ENCODE results near the gene FGF19.

FGF19 gene

GRCh38 chr11:69716891-69717747, 13.3 kb upstream of the FGF19 start:
- no peak for DNase-seq (ENCODE audit: low spot score)

DNA sequence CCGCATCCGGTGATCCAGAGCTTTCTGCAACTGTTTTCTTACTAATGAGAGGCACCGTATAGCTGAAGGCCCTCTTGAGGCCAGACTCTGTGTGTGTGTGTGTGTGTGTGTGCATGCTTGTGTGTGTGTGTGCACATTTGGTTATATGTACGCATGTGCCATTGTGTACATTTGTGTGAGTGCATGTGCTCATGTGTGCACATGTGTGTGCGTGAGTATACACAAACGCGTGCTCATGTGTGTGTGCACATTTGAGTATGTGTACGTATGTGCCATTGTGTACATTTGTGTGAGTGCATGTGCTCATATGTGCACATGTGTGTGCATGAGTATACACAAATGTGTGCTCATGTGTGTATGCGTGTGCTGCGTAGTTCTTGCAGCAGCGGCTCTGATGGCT, 12.3 kb upstream of the FGF19 start:
- no peak for DNase-seq (ENCODE audit: low spot score)

- DNase-seq (ENCODE audit: low spot score), result no peak
Measured at GRCh38 chr11:69715446-69715845, 11.6 kb upstream of the FGF19 start.

- no peak for DNase-seq (ENCODE audit: low spot score)
Measured at GRCh38 chr11:69711822-69712801, 8.3 kb upstream of the FGF19 start.

- DNase-seq (ENCODE audit: low spot score), result no peak
Measured at GRCh38 chr11:69708736-69709401, 5.0 kb upstream of the FGF19 start.

- no peak for DNase-seq (ENCODE audit: low spot score)
Measured at GRCh38 chr11:69707176-69707575, 3.4 kb upstream of the FGF19 start.

DNA sequence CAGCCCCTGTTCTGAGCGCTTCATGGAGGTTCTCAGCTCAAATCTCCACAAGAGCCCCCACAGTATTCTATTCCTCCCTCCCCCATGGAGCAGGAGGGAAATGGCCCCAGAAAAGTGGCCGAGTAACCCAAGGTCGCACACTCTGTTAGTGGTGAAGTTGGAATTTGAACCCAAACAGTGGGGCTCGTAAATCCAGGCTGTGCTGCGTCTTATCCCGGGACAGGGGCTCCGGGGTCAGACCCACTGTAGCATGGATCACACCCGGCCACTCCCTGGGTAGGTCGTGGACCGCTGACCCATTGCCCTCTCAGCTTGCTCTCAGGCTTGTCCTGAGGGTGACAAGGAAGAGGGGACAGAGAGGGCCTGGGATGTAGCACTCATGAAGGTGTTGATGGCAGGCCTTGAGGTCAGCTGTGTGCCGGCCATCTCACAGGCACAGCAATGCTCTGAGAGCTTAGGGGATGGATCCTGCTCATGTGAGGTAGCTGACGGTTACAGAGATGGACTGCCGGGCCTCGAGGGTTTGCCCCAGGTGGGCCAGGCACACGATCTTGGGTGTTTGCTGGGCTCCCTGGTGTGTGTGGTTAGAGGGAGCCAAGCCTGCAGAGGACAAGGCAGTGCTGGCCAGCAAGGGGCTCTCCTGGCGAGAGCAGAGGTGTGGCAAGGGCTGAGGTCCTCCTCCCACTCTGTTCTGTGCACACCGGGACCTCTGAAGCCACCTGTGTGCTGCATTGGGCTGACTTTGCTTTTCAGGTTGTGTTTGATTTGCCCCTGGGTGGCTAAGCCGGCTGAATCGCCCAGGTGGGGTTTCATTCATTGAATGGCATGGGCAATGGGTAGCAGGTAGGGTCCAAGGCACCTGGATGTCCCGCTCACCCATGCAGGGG, 2.3 kb upstream of the FGF19 start:
- no peak for DNase-seq (ENCODE audit: low spot score)

DNA sequence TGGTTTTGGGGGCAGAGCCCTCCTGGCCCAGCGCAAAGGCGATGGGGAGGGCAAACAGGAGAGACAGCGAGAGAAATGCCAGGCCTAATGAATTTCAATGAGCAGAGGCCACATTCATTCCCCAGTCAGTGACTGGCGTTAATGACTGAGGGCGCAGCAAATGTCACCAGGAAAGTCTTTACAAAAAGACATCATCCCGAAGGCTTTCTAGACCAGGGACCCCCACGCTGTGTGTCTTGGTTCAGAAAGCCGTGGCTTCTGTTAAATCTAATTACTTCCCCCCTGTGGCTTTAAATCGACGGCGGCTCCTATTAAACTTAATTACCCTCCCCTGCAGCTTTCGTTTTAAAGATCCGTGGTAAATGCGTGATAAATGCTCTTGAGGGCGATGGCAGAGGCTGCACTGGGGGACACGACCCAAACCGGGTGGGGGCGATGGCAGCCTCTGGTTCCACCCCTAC, 1.6 kb upstream of the FGF19 start:
- no peak for DNase-seq (ENCODE audit: low spot score)

DNA sequence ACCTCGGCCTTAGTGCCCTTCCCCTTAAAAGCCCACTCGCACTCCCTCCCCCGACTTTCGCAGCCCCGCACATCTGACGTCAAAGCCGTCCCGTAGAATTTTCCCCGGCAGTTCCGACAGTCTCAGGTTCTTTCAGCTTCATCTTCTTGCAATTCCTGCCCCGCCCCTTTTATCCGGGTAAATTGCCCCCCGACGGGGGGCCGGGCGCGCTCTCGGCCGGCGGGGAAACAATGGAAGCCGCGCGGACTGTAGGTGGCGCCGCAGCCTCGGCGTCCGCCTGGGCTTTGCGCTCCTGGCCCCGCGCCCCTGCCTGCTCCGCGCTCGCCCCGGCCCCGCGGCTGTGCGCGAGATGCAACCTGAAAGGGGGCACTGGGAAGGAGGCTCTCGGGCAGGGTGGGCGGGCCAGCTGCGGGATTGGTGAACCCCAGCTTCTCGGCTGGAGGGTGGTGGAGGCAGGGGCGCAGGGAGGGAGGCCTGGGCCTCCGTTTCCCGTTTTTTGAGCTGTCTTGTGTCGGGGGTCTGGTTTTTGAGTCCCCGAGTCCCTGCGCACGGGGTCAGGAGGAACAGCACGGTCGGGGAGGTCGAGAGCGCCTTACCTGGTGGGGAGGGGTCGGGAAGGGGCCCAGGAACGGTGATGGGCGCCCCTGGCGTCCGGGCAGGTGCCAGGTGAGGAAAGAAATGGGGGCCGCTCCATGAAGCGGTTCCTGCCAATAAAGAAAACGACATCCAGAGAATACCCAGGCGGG, 859 bp upstream of the FGF19 start:
- DNase-seq (ENCODE audit: low spot score), result no peak

DNA sequence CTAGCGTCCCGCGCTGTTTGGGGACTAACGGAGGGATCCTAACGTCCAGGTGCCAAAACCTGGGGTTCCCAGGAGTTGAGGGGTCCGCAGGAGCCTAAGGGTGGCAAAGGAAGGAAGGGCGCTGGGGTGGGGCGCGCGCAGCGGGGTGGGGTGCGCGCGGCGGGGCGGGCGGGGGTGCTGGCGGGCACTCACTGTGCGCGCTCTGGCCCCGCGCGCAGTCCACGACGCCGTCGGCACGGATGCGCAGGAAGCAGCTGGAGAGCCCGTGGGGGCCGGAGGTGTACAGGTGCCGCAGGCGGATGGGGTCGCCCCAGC, 412 bp downstream of the FGF19 start:
- no peak for DNase-seq (ENCODE audit: low spot score)

DNA sequence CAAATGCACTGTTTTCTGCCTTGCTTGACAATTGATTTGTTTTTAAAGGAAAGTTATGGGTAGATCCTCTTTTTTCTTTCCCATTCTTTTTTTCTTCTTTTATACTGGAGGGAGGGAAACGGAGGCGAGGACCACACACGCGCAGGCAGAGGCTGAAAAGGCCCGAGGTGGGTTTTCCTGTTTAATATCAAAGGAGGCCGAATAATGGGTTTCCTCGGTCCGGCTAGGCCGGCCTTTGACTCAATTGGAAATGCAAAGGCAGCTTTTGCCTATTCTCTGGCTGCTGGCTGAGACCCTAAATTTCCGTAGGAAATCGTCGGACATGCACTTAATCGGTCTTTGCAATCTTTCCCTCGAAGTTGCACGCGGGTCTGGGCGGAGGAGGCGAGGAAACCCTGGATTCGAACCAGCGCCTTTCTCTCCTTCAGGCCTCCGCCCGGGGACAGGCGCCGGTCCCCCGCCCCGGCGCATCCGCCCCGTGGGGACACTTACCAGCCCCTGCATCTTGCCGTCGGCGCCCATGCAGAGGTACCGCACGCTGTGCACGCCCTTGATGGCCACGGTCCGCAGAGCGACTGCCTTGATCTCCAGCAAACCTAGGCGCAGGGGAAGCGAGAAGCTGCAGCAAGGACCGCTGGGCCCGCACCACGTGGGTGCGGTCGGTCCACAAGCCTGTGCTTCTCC, 911 bp downstream of the FGF19 start:
- DNase-seq (ENCODE audit: low spot score), result no peak

DNA sequence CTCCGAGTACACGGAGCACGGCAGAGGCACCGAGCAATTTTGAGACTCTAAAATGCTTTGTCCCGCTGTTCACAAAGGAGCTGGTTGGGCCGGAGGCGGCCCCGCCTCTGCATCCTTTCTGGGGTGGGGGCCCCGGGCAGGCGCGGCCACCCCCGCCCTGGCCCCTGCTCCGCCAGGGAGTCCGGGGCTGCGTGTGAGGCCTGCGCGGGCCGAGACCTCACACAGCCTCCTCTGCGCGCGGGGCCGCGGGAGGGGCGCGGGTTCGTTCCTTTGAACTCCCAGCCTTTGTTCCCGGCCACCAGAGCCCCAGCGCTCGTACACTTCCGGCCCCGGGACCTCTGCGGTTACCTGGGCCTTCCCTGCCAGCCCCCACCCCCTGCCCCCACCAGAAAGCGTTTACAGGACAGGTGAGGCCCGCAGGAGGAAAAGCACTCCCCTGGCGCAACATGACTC, 1.6 kb downstream of the FGF19 start:
- no peak for DNase-seq (ENCODE audit: low spot score)

DNA sequence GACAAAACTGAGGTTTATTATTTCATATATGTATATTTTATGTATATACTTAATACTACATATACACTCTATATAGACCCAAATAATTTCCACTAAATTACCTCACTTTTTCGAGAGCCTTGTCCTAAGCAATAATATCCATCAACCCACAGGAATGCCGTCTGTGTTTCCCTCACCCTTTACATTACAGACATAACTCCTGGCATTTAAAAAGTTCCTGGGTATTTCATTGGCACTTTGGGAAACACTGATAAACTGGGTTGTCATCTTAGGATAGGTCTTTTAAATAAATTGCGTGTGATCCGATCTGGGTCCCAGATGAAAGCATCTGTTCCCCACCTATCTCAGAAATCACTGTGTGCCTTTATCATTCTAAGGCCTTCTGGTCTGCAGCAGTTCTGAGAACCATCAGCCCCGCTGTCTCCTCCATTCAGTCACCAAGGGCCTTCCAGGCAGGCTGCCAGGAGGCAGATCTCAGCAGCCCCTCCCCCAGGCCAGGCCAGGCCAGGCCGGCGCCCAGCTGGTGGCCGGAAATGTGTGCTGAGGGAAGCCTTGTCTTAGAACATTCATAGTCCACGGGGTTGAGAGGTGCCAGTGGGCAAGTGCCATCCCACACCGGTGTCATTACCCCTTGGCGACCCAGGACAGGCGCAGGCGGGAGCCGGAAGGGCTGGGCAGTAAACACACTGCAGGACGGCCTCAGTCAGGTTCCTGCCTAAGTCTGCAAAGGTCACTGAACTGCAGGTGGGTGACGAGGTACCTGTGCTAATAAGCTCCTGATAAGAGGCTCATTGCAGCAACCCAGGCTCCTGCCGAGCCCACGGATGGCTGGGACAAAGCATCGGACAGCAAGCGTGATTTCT, 3.3 kb downstream of the FGF19 start:
- peak; percentile 53 for DNase-seq (ENCODE audit: low spot score)

DNA sequence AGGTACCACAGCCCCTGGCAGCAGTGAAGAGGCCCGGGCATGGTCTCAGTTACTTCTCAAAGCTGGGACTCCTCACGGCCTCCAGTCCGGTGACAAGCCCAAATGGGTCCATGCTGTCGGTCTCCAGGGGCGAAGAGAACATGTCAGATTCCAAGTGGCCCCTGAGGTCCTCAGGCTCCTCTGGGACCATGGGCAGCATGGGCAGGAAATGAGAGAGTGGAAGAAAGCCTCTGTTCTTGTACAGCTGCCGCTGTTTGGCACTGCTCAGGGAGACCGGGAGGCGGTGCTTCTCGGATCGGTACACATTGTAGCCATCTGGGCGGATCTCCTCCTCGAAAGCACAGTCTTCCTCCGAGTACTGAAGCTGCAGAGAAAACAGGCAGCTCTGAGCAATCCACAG, 4.6 kb downstream of the FGF19 start:
- DNase-seq (ENCODE audit: low spot score), result no peak

GRCh38 chr11:69698362-69698761, 5.5 kb downstream of the FGF19 start:
- no peak for DNase-seq (ENCODE audit: low spot score)

DNA sequence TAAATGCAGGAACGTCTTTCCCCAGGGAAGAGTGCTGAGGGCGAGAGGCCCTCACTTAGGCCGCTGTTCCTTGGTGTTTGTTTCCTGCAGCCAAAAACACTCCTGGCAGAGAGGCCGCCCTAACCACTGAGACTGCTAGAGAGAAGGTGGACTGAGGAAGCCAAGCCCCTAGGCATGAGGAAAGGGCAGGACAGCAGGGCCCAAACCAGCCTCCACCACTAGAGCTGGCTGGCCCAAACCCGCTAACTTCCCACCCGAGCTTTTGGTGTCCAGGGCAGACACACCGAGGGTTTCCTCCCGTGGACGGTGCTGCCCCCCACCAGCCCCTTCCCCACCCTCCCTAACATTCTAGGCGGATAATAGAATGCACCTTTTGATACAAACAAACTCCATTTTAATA, 6.0 kb downstream of the FGF19 start:
- DNase-seq (ENCODE audit: low spot score), result no peak

DNA sequence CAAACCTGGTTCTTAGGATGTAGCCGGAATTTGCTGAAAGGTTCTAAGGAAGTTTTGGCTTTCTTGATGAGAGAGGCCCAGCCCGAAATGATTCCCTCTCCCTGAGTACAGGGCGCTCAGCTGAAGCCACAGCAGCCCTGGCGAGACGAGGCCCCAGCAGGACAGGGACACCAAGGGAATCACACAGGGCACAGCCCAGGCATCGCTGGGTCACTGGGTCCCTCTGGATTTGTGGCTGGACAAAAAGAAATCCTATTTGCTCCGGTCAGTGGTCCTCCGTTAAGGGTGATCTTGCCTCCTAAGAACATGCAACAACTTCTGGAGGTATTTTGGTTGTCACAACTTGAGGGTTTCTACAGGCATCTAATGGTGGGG, 6.4 kb downstream of the FGF19 start:
- no peak for DNase-seq (ENCODE audit: low spot score)

DNA sequence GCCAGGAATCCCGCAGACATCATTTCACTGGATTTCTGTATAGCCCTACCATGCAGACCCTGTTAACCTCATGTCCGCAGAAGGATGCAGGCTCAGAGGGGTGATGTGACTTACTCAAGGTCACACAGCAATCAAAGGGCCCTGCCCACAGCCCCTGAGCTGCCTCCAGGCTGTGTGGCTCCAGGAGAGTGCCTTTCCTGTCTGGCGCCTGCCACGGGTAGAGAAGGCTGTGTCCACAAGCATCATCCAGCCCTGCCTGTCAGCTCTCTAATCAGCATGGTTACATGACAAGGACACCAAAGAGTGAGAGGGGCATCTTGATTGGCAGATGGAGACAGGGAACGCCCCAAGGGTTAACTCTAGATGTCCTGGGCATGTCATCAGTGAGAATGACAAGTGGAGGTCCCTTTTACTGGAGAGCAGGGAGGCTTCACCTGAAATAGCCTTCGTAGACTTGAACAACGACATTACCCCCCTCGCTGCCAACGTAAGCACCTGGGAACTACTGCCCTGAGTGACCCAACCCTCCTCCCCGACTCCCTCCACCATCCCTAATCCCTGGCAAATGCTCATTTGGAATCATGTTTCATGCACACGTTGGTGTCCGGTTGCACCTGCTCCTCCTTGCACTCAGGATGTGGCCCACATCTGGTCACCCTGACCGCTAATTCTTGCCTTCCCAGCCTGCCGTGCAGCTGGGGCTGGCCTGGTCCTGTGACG, 6.9 kb downstream of the FGF19 start:
- no peak for DNase-seq (ENCODE audit: low spot score)

All from COLO829 (cell line).